B cell (primary cell): ENCODE data around the gene KIDINS220.

Experiments used
- CTCF ChIP-seq: fragments of 200-600 bp; IDR thresholded peaks from one replicate; pipeline ENCODE4 v1.8.0; 2022; ENCODE audit warnings: antibody characterized with exemption, mild to moderate bottlenecking
- EZH2 ChIP-seq: IDR thresholded peaks from 2 replicates; pipeline ENCODE4 v1.6.1; 2012; ENCODE audit warnings: borderline replicate concordance, low read depth, mild to moderate bottlenecking, moderate library complexity, low read length; ENCODE audit not compliant: insufficient read depth, poor library complexity, severe bottlenecking

GRCh38 chr2:8877894-8878293 is 40.5 kb upstream of the KIDINS220 start:
- TF ChIP-seq CTCF (no peak), EZH2 (no peak)
